ENCODE data around the gene CTBP2. TPM values are rescaled to one million over a fixed set of nuclear protein-coding genes. Genes with fewer than 3 reads are reported as not detected.
"Not testable (repeated sequence)": the region's sequence is repeated elsewhere in the genome, so short reads cannot be mapped to it uniquely, and the experiment has no call there.

CTBP2 gene
- total RNA-seq, 1 experiment from 2014 or later: 88.7 TPM

DNA sequence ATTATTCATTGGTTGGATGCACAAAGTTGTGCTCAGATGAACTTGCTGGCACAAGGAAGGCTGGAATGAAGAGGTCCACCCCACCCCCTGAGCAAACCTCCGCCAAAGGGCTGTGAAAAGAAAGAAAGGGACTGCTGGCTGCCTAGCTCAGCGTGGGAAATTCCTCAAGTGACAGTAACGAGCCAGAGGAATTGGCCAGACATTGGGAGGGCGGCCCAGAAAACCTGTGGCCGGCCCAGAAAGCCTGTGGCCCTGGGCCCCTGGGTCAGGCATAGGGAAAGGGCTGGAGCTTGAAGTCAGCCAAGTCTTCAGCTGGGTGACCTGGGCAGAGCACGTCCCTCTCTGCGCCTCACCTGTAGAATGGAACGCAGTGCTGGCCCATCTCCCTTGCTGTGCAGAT is 30.6 kb upstream of the CTBP2 start:
- no peaks in the 10 kb centered on the region for H3K27me3 ChIP-seq
- no peak overlapping the region for H3K4me3 ChIP-seq
- H3K36me3 ChIP-seq: no peaks in the 10 kb centered on the region
- no peak for DNase-seq
- H3K9me3 ChIP-seq: no peaks in the 10 kb centered on the region

GRCh38 chr10:125190414-125190813 is 30.1 kb upstream of the CTBP2 start:
- no peaks in the 10 kb centered on the region for H3K27me3 ChIP-seq
- H3K9me3 ChIP-seq: no peaks in the 10 kb centered on the region
- no peak for DNase-seq
- H3K36me3 ChIP-seq: no peaks in the 10 kb centered on the region
- H3K4me3 ChIP-seq: no peak overlapping the region

DNA sequence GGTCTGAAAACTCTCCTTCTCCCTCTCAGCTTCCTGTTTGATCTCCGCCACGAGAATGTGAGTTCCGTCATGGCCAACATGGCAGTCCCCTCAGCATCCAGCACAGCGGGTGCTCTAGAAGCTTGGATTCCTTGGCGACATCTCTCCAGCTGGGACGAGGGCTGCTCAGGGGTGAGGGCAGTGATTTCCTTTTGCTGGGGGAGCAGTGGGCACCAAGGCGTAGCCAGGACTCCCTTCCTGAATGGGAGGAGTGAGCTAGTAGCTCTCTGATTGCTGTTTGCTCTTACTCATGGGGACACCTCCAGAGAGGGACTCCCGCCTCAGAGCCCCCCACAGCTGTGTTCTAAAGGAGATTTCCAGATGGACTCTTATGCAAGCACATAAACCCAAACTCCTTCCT is 28.8 kb upstream of the CTBP2 start:
- Histone ChIP-seq H3K4me3 (no peak overlapping the region), H3K9me3 (no peaks in the 10 kb centered on the region), H3K36me3 (no peaks in the 10 kb centered on the region), H3K27me3 (no peaks in the 10 kb centered on the region)
- DNase-seq: no peak

GRCh38 chr10:125187238-125188194 is 27.2 kb upstream of the CTBP2 start:
- no peaks in the 10 kb centered on the region for H3K27me3 ChIP-seq
- no peak for DNase-seq
- H3K36me3 ChIP-seq: no peaks in the 10 kb centered on the region
- H3K4me3 ChIP-seq: no peak overlapping the region
- H3K9me3 ChIP-seq: no peaks in the 10 kb centered on the region

GRCh38 chr10:125186431-125187170 is 26.2 kb upstream of the CTBP2 start:
- Histone ChIP-seq H3K4me3 (no peak overlapping the region), H3K9me3 (no peaks in the 10 kb centered on the region), H3K27me3 (no peaks in the 10 kb centered on the region), H3K36me3 (no peaks in the 10 kb centered on the region)
- no peak for DNase-seq

- H3K9me3 ChIP-seq: not testable (repeated sequence)
These were observed 18.7 kb upstream of the CTBP2 start for GRCh38 chr10:125179107-125179506.

DNA sequence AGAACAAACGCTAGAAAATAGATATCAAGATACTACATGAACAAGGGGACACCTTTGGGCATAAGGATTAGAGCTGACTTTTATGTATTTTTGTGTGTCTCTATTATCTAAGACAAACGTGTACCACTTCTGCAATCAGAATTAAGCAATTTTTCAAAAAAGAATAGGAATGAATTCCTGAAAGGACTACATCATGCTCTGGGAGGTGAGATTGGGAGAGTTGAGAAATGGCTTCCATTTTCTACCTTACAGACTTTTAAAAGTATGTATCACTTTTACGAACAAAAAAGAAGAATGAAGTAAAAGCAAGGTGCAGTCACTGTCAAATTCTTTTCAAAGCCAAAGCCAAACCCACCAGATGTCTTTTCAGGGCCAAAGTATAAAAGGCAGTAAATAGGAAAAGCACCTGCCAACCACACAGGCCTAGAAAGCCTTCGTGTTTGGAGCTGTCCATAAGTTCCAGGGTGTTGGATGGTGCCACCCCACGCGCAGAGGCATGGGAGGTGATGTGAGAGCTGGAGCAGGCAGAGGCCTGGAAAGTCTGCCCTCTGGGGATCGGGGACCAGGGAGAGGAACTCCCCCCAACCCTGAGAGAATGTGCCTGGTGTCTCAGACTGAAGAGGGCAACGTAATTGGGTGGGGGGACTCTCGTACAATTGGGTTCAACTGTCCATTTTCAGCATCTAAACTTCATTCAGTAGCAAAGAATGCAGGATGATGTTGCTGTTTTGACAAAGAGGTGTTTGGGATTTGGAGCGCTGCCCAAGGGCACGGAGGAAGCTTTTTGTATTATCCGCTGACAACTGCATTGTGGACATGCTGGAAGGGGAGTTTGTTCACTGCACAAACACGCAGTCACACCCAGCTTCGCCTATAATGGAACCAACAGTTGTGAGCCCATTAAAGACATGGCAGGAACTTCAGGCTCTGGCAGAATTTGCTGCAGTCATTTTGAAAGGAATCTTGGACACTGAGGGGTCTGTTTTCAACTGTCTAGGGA is 17.6 kb upstream of the CTBP2 start:
- no peak overlapping the region for H3K4me3 ChIP-seq
- no peak for DNase-seq
- H3K27me3 ChIP-seq: peaks cover 6% of the 10 kb centered on the region; the same call in 1 of the 2 replicates
- peaks cover 2% of the 10 kb centered on the region; the same call in 1 of the 2 replicates for H3K9me3 ChIP-seq
- H3K36me3 ChIP-seq: no peaks in the 10 kb centered on the region

More at GRCh38 chr10:125179107-125179506, 18.7 kb upstream of the CTBP2 start:
- not testable (repeated sequence) for H3K27me3 ChIP-seq, H3K36me3 ChIP-seq, H3K4me3 ChIP-seq, DNase-seq

DNA sequence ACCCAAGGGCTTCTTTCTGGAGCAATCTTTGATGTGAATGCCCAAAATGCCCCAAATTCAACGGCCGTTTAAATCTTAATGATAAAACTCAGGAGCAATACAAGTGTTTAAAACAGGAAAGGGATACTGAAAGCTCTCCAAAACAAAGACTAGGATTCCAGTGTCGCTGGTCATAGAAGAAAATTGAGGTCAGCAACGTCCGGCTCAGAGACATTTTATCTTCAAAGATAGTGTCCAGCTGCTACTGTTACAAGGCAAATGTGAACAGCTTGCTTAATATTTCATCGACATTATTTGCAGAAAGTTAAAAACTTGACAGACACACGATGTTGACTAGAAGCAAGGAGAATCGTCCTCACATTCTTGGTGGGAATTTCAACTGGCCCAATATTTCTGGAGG is 15.4 kb upstream of the CTBP2 start:
- no peak for DNase-seq
- peaks cover 2% of the 10 kb centered on the region; the same call in 1 of the 2 replicates for H3K9me3 ChIP-seq
- no peak overlapping the region for H3K4me3 ChIP-seq
- peaks cover 6% of the 10 kb centered on the region; the same call in 1 of the 2 replicates for H3K27me3 ChIP-seq
- H3K36me3 ChIP-seq: no peaks in the 10 kb centered on the region

DNA sequence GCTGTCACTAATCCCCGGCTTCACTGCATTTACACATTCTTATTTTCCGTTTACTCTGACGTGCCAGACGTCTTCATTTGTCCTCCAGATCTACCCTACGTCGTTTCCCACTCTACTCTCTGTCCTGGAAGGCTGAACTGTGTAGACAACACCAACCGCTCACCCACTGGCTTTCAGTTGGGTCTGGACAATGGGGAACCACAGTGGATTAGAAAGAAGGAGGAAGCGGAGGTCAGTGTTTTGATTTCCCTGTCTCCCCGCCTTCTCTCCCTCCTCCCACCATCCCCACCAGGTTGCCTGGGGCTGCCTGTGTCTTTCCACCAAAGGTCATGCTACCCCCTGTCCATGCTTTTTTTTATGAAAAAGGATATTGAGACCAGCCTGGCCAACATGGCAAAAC is 14.0 kb upstream of the CTBP2 start:
- Histone ChIP-seq H3K36me3 (no peaks in the 10 kb centered on the region), H3K4me3 (no peak overlapping the region), H3K27me3 (peaks cover 6% of the 10 kb centered on the region; the same call in 1 of the 2 replicates), H3K9me3 (no peaks in the 10 kb centered on the region)
- DNase-seq: no peak

DNA sequence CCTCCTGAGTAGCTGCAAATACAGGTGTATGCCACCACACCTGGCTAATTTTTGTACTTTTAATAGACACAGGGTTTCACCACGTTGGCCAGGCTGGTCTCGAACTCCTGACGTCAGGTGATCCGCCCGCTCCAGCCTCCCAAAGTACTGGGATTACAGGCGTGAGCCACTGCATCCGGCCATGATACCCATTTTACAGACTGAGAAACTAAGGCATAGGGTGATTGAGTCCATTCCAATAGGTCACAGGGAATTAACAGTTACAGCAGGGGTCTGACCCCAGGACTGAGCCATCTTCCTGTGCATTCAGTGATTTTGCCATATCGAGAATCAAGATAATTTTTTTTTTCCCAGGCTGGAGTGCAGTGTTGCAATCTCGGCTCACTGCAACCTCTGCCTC is 12.3 kb upstream of the CTBP2 start:
- no peak overlapping the region for H3K4me3 ChIP-seq
- H3K9me3 ChIP-seq: no peaks in the 10 kb centered on the region
- DNase-seq: no peak
- peaks cover 6% of the 10 kb centered on the region; the same call in 1 of the 2 replicates for H3K27me3 ChIP-seq
- H3K36me3 ChIP-seq: no peaks in the 10 kb centered on the region

- DNase-seq: no peak
- Histone ChIP-seq H3K27me3 (peaks cover 6% of the 10 kb centered on the region; the same call in 1 of the 2 replicates), H3K4me3 (no peak overlapping the region), H3K36me3 (no peaks in the 10 kb centered on the region), H3K9me3 (no peaks in the 10 kb centered on the region)
These were observed 11.3 kb upstream of the CTBP2 start for GRCh38 chr10:125171402-125172306.

GRCh38 chr10:125169915-125170314 is 9.6 kb upstream of the CTBP2 start:
- Histone ChIP-seq H3K27me3 (peaks cover 3% of the 10 kb centered on the region; the same call in 1 of the 2 replicates), H3K36me3 (no peaks in the 10 kb centered on the region), H3K4me3 (no peak overlapping the region), H3K9me3 (no peaks in the 10 kb centered on the region)
- no peak for DNase-seq

DNA sequence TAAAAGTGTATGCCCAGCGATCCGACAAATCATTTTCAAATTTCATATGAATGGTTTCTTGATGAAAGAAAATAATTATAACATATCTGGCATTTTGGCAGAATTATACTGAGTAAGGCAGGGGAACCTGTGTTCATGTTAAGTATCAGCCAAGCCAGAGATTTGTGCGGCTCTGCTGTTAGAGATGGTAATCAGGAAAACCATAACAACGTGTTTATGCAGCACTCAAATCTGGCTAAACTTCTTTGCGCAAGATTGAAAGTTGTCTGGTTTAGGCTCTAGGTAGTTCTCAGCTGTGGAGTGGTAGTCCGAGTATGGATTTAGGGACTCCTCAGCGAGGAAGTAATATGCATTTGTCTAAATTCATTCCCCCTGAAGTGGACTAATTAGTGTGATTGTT is 8.9 kb upstream of the CTBP2 start:
- no peak overlapping the region for H3K4me3 ChIP-seq
- no peaks in the 10 kb centered on the region for H3K36me3 ChIP-seq
- no peaks in the 10 kb centered on the region for H3K9me3 ChIP-seq
- H3K27me3 ChIP-seq: 0 out of 2 replicates have a peak, but pooled peaks cover 2% of the 10 kb centered on the region
- DNase-seq: no peak

GRCh38 chr10:125166658-125167057 is 6.3 kb upstream of the CTBP2 start:
- Histone ChIP-seq H3K36me3 (no peaks in the 10 kb centered on the region), H3K27me3 (no peaks in the 10 kb centered on the region), H3K4me3 (no peak overlapping the region), H3K9me3 (no peaks in the 10 kb centered on the region)
- DNase-seq: no peak

Data from MG63 (cell line).